GM21737 (cell line): Measurements from ENCODE around the gene POLR3F.
A peak's percentile ranks its signal among the peaks of the same experiment; 100 is the strongest.
"Not testable (repeated sequence)": the region's sequence is repeated elsewhere in the genome, so short reads cannot be mapped to it uniquely, and the experiment has no call there.

Source experiments
- ATAC-seq: cut with Tn5 transposase; IDR thresholded peaks from one replicate; pipeline ENCODE4 v1.9.1; 2021; ENCODE audit warnings: mild to moderate bottlenecking, moderate library complexity; ENCODE audit not compliant: unreplicated experiment

The POLR3F gene

GRCh38 chr20:18466894-18467730, at the start of gene POLR3F, which contains the start of gene DZANK1:
TSS of gene POLR3F (plus strand) at chr20:18467390. CDS start at chr20:18467507, 117 bp downstream.
TSS of gene DZANK1 (minus strand) at chr20:18467030. CDS start at chr20:18465358, 1,672 bp downstream.
- peak; percentile 89 for ATAC-seq

GRCh38 chr20:18421608-18422007, 45.6 kb upstream of the POLR3F start:
- ATAC-seq, result no peak

GRCh38 chr20:18427214-18427613, 40.0 kb upstream of the POLR3F start:
- ATAC-seq, result no peak

GRCh38 chr20:18428490-18429173, 38.6 kb upstream of the POLR3F start:
- ATAC-seq, result no peak

GRCh38 chr20:18430172-18430826, 36.9 kb upstream of the POLR3F start:
- ATAC-seq, result no peak

- ATAC-seq, result no peak
Measured at GRCh38 chr20:18431206-18431605, 36.0 kb upstream of the POLR3F start.

- no peak for ATAC-seq
Measured at GRCh38 chr20:18436847-18437246, 30.3 kb upstream of the POLR3F start.

GRCh38 chr20:18440403-18440802, 26.8 kb upstream of the POLR3F start:
- ATAC-seq, result no peak

- ATAC-seq, result no peak
Measured at GRCh38 chr20:18443886-18444285, 23.3 kb upstream of the POLR3F start.

- no peak for ATAC-seq
Measured at GRCh38 chr20:18456600-18456999, 10.6 kb upstream of the POLR3F start.

- ATAC-seq, result no peak
Measured at GRCh38 chr20:18465536-18466200, 1.5 kb upstream of the POLR3F start.

GRCh38 chr20:18466574-18466893, 656 bp upstream of the POLR3F start:
- peak; percentile 28 for ATAC-seq

- ATAC-seq, result no peak
Measured at GRCh38 chr20:18477218-18477617, 10.0 kb downstream of the POLR3F start.

GRCh38 chr20:18477821-18478220, 10.6 kb downstream of the POLR3F start:
- no peak for ATAC-seq

GRCh38 chr20:18481596-18481995, 14.4 kb downstream of the POLR3F start:
- no peak for ATAC-seq

GRCh38 chr20:18488301-18488700, 21.1 kb downstream of the POLR3F start:
- no peak for ATAC-seq

GRCh38 chr20:18496042-18496441, 28.9 kb downstream of the POLR3F start:
- ATAC-seq, result no peak

GRCh38 chr20:18496740-18497592, 29.8 kb downstream of the POLR3F start, which contains the start of gene RBBP9:
TSS of gene RBBP9 (minus strand) at chr20:18497225. CDS start at chr20:18497167, 58 bp downstream.
- ATAC-seq, result peak; percentile 100

GRCh38 chr20:18497603-18498002, 30.4 kb downstream of the POLR3F start:
- no peak for ATAC-seq

- not testable (repeated sequence) for ATAC-seq
Measured at GRCh38 chr20:18501672-18502071, 34.5 kb downstream of the POLR3F start.
